Measurements from ENCODE around the gene GDF7. TPM values are rescaled to one million over a fixed set of nuclear protein-coding genes. Genes with fewer than 3 reads are reported as not detected.

The GDF7 gene
- total RNA-seq, 1 experiment from 2014 or later, result 0.02 TPM

DNA sequence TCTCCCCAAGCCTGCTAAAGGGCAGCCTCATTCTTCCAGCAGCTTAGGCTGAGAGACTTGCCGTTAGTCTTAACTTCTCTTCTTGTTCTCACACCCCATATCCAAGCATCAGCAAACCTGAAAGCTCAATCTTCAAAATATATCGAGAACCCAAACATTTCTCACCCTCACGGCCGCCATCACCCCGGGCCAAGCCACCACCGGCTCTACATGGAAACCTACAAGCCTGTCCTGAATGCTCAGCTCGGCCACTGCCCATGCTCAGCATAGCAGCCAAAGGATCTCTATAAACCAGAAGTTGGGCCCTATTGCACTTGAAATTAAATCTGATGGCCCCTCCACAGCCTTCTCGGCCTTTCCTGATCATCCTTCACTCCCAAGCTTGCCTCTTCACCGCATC is 18.1 kb upstream of the GDF7 start:
- no TSS peak for BruUV-seq (replicated peaks)
- TF ChIP-seq MAX (IDR thresholded peaks at IDR 0.05), result no peak
- TF ChIP-seq FOSL1 (IDR thresholded peaks at IDR 0.05; ENCODE audit: low read depth), result no peak
- no peak for TF ChIP-seq TCF7L2 (IDR thresholded peaks at IDR 0.05; ENCODE audit: borderline replicate concordance, extremely low read depth, insufficient read depth, insufficient read length)
- TF ChIP-seq RAD21 (IDR thresholded peaks at IDR 0.05; ENCODE audit: low read depth), result no peak
- TF ChIP-seq CEBPB (IDR thresholded peaks at IDR 0.05; ENCODE audit: low read depth), result no peak
- TF ChIP-seq ZNF274 (IDR thresholded peaks at IDR 0.05; ENCODE audit: low read depth, low read length), result no peak
- no peak for TF ChIP-seq JUND (IDR thresholded peaks at IDR 0.05)
- TF ChIP-seq CBX3 (IDR thresholded peaks at IDR 0.05; ENCODE audit: low read depth), result no peak
- TF ChIP-seq CTCF (IDR thresholded peaks at IDR 0.05 in 2 of 3, conservative IDR thresholded peaks at IDR 0.05 in 1 of 3; ENCODE audit: borderline replicate concordance in 1 of 3, insufficient read depth in 1 of 3, low read depth in 2 of 3, low read length in 2 of 3), result no peak
- TF ChIP-seq, protein P1, sequence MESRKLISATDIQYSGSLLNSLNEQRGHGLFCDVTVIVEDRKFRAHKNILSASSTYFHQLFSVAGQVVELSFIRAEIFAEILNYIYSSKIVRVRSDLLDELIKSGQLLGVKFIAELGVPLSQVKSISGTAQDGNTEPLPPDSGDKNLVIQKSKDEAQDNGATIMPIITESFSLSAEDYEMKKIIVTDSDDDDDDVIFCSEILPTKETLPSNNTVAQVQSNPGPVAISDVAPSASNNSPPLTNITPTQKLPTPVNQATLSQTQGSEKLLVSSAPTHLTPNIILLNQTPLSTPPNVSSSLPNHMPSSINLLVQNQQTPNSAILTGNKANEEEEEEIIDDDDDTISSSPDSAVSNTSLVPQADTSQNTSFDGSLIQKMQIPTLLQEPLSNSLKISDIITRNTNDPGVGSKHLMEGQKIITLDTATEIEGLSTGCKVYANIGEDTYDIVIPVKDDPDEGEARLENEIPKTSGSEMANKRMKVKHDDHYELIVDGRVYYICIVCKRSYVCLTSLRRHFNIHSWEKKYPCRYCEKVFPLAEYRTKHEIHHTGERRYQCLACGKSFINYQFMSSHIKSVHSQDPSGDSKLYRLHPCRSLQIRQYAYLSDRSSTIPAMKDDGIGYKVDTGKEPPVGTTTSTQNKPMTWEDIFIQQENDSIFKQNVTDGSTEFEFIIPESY (IDR thresholded peaks at IDR 0.05; ENCODE audit: extremely low read depth, insufficient replicate concordance, low read length), result no peak
- TF ChIP-seq EZH2 (IDR thresholded peaks at IDR 0.05), result no peak
- TF ChIP-seq ZFX (IDR thresholded peaks at IDR 0.05), result no peak
- TF ChIP-seq, protein P2, sequence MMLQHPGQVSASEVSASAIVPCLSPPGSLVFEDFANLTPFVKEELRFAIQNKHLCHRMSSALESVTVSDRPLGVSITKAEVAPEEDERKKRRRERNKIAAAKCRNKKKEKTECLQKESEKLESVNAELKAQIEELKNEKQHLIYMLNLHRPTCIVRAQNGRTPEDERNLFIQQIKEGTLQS (IDR thresholded peaks at IDR 0.05), result no peak
- TF ChIP-seq POLR2A (IDR thresholded peaks at IDR 0.05; ENCODE audit: borderline replicate concordance, extremely low read depth, insufficient read depth, insufficient read length), result no peak
- no peak for TF ChIP-seq YY1 (IDR thresholded peaks at IDR 0.05; ENCODE audit: extremely low read depth, insufficient replicate concordance, low read depth, low read length)
- TF ChIP-seq SP1 (IDR thresholded peaks at IDR 0.05; ENCODE audit: low read depth), result no peak
- TF ChIP-seq EGR1 (IDR thresholded peaks at IDR 0.05; ENCODE audit: low read depth), result no peak
- TF ChIP-seq SRF (IDR thresholded peaks at IDR 0.05; ENCODE audit: low read depth), result no peak
- TF ChIP-seq, protein P3, sequence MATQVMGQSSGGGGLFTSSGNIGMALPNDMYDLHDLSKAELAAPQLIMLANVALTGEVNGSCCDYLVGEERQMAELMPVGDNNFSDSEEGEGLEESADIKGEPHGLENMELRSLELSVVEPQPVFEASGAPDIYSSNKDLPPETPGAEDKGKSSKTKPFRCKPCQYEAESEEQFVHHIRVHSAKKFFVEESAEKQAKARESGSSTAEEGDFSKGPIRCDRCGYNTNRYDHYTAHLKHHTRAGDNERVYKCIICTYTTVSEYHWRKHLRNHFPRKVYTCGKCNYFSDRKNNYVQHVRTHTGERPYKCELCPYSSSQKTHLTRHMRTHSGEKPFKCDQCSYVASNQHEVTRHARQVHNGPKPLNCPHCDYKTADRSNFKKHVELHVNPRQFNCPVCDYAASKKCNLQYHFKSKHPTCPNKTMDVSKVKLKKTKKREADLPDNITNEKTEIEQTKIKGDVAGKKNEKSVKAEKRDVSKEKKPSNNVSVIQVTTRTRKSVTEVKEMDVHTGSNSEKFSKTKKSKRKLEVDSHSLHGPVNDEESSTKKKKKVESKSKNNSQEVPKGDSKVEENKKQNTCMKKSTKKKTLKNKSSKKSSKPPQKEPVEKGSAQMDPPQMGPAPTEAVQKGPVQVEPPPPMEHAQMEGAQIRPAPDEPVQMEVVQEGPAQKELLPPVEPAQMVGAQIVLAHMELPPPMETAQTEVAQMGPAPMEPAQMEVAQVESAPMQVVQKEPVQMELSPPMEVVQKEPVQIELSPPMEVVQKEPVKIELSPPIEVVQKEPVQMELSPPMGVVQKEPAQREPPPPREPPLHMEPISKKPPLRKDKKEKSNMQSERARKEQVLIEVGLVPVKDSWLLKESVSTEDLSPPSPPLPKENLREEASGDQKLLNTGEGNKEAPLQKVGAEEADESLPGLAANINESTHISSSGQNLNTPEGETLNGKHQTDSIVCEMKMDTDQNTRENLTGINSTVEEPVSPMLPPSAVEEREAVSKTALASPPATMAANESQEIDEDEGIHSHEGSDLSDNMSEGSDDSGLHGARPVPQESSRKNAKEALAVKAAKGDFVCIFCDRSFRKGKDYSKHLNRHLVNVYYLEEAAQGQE (IDR thresholded peaks at IDR 0.05; ENCODE audit: low read depth), result no peak
- TF ChIP-seq SIN3A (IDR thresholded peaks at IDR 0.05; ENCODE audit: low read depth), result no peak
- Histone ChIP-seq H3K9me2 (ENCODE audit: insufficient read depth) (no peaks in the 10 kb centered on the region), H3K4me3 (replicated peaks in 1 of 2; ENCODE audit: low read depth in 1 of 2, low read length in 2 of 2) (no peak overlapping the region), H3K27ac (ENCODE audit: low read depth, low read length) (no peak overlapping the region), H3K27me3 (ENCODE audit: insufficient read depth, low read length) (no peaks in the 10 kb centered on the region), H3K36me3 (ENCODE audit: control insufficient read depth in 1 of 2, insufficient read depth in 2 of 2, low read length in 2 of 2) (peaks cover 0 to under 1% of the 10 kb centered on the region in 2 experiments; a peak in 1 of 4 replicates), H2AFZ (ENCODE audit: low read depth, low read length, poor library complexity, severe bottlenecking) (no peak overlapping the region), H3K9me3 (ENCODE audit: control insufficient read depth in 1 of 2, insufficient read depth in 1 of 2, low read depth in 1 of 2, low read length in 2 of 2) (no peaks in the 10 kb centered on the region), H3K4me2 (ENCODE audit: low read length) (no peak overlapping the region), H4K20me1 (ENCODE audit: insufficient read depth) (no peaks in the 10 kb centered on the region), H3K4me1 (ENCODE audit: control insufficient read depth in 1 of 2, insufficient read depth in 2 of 2, low read length in 2 of 2) (peaks cover 5 to 18% of the 10 kb centered on the region in 2 experiments), H3K79me2 (ENCODE audit: insufficient read depth, low read length) (no peaks in the 10 kb centered on the region), H3K9ac (ENCODE audit: low read length) (no peak overlapping the region)
- ChIA-PET RAD21 (ENCODE audit: low non-redundant PET in 1 of 2, low total read pairs in 2 of 2, uncharacterized antibody in 2 of 2, unreplicated experiment in 2 of 2) (no interaction called here), POLR2A (no interaction called here), CTCF (no interaction called here)
- DNase-seq (ENCODE audit: low read depth, low spot score), result no peak
- ATAC-seq, result no peak
- intact Hi-C loops (cut with micrococcal nuclease), result no loop called here
